COLO668 (cell line): ENCODE data around the gene KCNJ9.
"Not testable (repeated sequence)": the region's sequence is repeated elsewhere in the genome, so short reads cannot be mapped to it uniquely, and the experiment has no call there.

Source experiments
- DNase-seq: peaks from one replicate; lab custom pipeline; 2025; ENCODE audit not compliant: unreplicated experiment; lab: John Stamatoyannopoulos, UW

KCNJ9 gene

GRCh38 chr1:160101717-160102522, 20.6 kb downstream of the KCNJ9 start:
- DNase-seq: no peak

DNA sequence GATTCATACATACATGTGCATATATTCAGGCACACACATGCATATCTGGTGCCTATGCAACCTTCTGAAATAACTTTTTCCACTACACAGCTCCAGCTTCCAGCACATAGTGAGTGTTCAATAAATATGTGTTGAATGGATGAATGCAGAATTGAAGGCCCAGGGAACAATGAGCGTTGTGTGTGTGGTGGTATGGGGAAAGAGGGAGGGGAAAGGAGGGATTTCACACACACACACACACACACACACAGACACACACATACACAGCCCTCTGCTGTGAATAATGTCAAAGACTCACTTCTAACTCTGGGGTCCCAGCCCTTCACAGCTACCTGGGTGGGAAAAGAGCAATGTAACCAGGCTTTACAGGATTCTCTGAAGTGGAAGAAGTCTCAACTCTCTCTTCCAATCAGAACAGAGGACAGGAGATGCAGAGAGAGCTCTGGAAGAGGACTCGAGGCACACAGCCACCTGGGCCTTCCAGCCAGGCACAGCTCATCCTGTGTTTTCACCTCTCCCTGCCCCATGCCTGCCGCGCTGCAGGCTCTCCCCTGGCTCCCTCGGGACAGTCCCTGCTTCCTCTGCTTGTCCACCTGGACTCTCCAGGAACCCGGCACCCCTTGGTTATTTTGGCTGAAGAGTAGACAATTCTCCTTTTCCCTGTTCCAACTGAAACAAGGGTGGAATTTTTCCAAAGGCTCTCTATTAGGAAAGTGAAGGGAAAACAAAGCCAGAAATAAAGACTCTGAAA, 22.5 kb downstream of the KCNJ9 start:
- DNase-seq: no peak

DNA sequence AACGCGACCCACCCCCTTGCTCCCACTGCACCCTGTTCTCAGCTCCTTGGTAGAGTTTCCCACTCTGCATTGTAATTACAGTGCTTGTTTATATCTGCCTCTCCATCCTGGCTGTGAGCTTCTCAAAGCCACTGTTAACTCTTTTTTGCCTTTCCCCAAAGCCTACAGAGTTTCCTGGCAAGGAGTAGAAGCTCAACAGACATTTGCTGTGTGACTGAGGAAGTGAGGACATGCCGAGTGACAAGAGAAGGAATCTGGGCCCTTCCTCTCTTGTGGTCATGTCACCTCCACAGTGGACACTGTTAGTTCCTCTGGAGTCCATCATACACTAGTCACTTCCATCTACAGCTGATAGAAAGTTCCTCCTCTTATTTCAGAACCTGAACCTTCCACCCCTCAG, 23.1 kb downstream of the KCNJ9 start:
- no peak for DNase-seq

GRCh38 chr1:160105155-160105554, 23.8 kb downstream of the KCNJ9 start:
- DNase-seq: no peak

DNA sequence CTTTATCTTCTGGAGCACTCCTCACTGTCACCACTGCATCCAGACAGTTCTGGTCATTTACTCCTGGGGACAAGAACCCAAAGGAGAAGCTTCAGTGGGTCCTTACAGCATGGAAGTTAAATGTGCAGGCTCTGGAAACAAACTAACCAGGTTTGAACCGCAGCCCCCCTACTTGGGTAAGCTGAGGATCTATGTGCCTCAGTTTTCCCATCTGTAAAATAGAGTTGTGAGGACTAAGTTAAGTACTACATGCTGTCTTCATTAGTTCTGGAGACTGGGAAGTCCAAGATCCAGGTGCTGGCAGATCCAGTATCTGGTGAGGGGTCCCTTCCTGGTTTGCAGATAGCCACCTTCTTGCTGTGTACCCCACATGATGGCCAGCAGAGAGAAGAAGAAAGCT, 26.2 kb downstream of the KCNJ9 start:
- no peak for DNase-seq

DNA sequence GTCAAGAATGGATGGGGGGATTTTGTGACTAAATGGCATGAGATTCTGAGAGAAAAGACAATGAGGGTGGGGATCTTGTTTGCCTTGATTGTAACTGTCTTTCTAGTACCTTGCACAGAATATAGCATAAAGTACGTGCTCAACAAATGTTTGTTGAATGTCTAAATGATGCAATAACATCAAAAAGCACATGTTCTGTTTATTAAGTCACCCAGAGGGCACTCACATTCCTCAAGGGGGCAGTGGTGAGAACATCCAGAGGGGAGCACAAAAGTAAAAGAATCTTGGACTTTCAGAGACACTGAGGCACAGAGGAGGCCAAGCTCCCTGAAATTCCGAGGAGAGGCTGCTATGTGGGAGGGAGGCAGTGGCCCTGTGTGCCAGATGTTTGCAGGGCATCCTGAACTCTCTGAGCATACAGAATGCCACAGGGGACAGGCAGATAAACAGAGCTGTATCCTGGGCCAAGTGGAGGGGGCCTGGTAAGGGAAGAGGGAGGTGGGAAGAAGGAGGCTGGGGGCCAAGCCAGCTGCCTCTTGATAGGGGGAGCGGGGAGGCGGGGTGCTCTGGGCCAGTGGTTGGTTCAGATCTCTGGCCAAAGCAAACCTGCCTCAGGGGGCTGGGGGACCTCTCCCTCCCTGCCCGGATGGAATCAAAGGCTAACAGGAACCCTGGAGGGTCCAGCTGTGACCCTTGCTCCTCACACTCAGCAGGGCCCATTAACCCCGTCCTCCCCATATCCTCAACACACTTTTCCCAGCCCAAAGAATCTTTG, 27.7 kb downstream of the KCNJ9 start:
- DNase-seq: no peak

DNA sequence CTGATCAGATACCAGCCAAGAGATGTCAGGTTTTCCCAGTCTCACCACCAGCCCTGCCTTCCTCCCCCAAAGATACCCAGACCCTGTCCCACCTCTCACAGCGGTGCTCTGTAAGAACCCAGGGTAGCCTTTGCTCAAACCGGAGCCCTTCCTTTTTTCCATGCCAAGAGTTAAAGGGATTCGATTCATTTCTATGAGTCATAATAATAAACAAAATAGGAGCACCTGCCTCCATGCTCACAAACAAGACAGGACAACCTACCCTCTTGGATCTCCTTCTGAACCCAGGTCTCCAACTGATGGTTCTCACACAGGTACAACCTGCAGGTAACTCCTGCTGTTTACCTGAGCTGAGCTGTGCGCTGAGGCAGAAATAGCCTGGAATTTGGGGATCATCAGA, 28.3 kb downstream of the KCNJ9 start:
- DNase-seq: no peak

GRCh38 chr1:160111462-160111861, 30.1 kb downstream of the KCNJ9 start:
- DNase-seq: not testable (repeated sequence)

- DNase-seq: no peak
Observed at GRCh38 chr1:160112357-160112756, 31.0 kb downstream of the KCNJ9 start.

DNA sequence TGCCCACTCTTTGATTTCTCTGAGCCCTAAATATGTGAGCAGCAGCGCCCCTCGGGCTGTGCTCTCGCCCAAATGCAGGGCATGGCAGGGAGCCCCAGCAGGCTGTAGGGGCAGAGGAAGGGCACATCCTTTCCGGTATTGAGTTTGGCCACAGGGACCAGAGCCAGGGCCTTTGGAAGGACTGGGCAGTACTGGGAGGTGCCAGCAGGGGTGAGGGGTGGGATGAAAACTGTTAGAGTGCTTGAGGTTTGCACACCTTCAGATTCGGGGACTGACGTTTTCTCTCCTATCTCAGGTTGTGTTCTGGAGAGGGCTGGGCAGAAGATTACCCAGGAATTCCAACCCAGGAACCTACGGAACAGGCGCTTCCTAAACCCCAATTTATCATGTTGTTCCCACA, 32.1 kb downstream of the KCNJ9 start:
- DNase-seq: no peak

DNA sequence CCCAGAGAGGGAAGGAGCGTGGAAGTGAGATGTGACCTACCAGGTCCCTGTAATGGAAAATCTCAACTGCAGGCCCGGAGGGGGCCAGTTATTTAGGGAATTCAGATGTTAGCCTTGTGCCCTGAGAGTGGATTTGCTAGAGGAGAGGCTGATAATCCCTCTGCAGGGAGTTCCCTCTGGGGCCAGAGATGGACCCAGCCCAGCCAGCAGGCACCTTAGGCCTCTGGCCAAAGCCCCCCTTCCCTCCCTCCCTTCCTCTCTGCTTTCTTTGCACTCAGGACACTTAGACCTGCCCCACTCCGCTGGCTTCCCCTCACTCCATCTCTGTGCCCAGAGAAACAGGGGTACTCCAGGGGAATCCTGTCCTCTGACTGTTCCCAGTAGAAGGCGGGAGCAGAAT, 32.7 kb downstream of the KCNJ9 start:
- DNase-seq: no peak

DNA sequence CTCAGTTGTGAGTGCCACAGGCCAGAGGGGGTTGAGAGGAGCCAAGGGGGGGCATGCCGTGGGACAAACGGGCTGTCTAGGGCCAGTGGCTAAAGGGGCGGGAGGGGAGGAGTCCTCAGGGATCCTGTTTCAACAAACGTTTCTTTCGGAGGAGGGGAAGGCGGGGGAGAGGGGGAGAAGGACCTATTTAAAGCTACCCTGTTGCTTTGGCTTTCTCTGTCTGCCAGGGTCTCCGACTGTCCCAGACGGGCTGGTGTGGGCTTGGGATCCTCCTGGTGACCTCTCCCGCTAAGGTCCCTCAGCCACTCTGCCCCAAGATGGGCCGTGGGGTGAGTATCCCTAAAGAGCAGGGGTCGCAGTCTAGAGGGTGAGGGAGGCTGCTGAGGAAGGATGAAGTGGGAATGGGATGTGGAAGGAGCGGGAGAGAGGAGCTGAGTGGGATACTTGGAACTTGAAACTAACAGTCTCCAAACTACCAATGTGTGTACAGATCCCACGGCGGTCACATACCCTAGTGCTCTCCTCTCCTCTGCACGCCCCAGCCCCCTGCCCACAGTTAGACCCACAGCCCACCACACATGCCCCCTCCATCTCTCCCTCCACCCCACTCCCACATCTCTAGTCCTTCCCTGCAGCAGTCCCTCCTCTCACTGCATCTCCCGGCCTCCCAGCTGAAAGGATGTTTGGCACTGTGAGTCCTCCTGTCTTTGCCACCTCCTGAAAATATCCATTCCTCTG, 34.4 kb downstream of the KCNJ9 start, which contains the start of gene ATP1A2:
Gene ATP1A2 (plus strand): TSS at position 215 of the 738 bp plus-strand sequence. CDS start 103 bp downstream, at position 318.
- no peak for DNase-seq

DNA sequence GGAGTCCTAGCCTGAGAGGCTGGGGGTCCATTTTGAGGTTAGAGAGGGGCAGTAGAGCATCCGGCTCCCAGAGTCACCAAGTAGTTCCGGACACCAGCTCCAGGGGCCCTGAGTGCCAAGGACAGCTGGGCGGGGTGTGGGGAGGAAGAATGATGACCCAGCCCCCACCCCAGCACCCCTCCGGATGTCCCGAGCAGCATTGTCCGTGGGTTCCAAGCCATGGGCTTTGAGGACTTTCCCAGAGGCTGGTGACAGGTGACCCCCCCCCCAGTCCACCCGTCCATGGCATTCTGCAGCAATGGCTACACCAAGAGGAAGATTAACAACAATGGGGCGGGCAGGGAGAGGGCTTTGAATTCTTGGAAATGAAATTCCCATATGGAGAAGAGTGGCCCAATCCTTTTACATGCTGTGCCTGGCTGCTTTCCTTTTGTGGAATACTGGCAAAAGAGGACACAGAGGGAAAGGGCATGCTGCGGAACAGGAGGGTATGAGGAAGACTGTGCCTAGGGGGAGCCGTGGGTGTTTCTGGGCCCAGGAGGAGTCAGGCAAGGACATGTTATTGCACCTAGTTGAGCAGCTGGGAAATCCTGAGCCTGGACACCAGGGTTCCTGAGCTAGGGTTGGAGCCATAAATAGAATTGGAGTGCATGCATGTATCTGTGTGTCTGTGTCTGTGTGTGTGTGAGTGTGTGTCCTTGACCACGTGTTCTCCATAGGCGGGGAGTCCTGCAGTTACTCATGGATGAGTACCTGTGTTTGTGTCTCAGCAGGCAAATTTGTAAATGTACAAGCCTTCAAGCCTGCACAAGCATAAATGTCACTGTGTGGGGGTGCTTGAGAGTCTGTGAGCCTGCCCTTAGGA, 35.2 kb downstream of the KCNJ9 start:
- DNase-seq: no peak

GRCh38 chr1:160117300-160117699, 36.0 kb downstream of the KCNJ9 start:
- DNase-seq: no peak

- DNase-seq: no peak
Observed at GRCh38 chr1:160117709-160118183, 36.4 kb downstream of the KCNJ9 start.

GRCh38 chr1:160118928-160119327, 37.6 kb downstream of the KCNJ9 start:
- DNase-seq: no peak

DNA sequence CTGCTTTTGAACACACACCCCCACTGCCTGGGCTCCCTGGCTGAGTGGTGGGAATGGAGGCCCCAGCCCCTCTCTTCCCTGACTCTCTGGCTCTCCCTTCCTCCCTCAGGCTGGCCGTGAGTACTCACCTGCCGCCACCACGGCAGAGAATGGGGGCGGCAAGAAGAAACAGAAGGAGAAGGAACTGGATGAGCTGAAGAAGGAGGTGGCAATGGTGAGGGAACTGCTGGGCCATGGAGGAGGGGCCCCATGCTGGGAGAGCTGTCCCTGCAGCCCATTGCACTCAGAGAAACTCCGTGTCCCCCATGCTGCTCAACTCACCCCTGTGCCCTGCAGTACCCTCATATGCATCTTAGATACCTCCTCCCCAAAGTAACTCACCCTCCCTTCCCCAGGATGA, 39.5 kb downstream of the KCNJ9 start:
- no peak for DNase-seq

DNA sequence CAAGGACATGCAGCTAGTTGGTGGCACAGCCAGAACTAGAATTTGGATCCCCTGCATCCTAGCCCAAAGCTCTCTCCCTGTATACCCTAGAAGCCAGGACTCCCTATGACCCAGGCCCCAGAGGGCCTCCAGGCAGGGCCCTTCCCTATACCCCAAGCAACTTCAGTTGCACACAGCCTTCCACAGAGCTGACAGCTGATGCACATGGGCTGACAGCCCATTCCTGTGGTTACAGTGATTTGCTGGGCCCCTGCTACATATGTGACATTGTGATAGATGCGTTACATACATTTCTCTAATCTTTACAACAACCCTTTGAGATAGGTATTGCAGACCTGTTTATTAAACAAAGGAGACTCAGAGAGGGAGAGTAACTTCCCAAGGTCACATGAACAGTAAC, 40.0 kb downstream of the KCNJ9 start:
- no peak for DNase-seq

GRCh38 chr1:160122978-160123495, 41.7 kb downstream of the KCNJ9 start:
- DNase-seq: no peak

- DNase-seq: no peak
Observed at GRCh38 chr1:160123726-160124125, 42.4 kb downstream of the KCNJ9 start.
